HG02884 (cell line): ENCODE measurements around the gene SPART.
A peak's percentile ranks its signal among the peaks of the same experiment; 100 is the strongest.
"Not testable (repeated sequence)": the region's sequence is repeated elsewhere in the genome, so short reads cannot be mapped to it uniquely, and the experiment has no call there.

Experiments used
- ATAC-seq: cut with Tn5 transposase; IDR thresholded peaks from one replicate; pipeline ENCODE4 v1.9.1; 2021; ENCODE audit warnings: mild to moderate bottlenecking, moderate library complexity; ENCODE audit not compliant: unreplicated experiment

Gene SPART

DNA sequence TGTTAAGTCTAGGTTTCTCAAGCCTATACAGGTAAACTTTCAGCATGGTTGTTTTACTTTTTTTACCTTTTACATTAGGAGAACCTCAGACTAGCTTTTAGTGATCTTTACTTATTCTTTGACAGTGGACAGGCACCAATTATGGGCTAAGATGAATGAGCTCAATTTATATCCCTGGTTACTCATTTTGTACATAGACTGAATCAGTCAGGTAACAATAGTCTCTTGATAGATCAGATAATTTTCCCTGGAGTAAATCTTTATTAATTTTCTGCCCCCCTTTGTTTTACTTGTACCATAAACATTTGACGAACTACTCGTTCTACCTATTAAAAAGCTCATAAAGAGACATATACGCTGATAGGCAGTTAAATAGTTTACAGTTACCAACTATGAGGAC is 22.8 kb downstream of the SPART start:
- ATAC-seq: no peak

DNA sequence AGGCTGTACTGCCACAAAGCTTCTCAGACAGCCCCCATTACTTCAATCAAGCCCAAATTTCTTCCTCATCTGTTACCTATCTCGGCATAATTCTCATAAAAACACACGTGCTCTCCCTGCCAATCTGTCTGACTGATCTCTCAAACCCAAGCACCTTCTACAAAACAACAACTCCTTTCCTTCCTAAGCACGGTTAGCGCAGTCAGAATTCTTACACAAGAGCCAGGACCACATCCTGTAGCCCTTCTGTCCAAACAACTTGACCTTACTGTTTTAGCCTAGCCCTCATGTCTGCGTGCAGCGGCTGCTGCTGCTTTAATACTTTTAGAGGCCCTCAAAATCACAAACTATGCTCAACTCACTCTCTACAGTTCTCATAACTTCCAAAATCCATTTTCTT is 26.4 kb downstream of the SPART start:
- ATAC-seq: not testable (repeated sequence)

DNA sequence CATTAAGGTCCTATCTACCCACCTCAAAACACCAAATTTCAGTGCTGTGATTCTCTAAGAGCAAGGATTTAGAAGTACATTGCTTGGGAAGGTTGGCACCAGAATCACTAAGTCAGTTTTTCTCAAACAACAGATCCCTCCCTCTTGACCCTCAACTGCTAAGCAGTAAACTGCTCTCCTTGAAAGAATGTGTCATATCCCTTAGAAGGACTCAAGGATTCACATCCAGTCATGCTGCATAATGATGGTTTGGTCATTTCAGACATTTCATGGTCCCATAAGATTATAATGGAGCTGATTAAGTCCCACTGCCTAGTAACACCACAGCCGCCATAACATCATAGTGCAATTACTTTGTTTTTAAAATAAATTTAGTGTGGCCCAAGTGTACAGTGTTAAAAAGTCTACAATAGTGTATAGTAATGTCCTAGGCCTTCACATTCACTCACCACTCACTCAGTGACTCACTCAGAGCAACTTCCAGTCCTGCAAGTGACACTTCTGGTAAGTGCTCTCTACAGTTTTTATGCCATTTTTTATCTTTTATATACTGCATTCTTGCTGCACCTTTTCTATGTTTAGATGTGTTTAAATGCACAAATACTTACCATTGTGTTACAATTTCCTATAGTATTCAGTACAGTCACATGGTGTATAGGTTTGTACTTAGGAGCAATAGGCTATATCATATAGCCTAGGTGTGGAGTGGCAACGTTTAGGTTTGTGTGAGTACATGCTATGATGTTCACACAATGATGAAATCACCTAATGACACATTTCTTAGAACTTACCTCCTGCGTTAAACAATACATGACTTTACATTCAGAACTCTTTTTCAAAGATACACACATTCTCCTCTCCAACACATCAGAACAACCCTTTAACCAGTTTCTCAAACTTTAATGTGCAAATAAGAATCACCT is 32.9 kb downstream of the SPART start:
- no peak for ATAC-seq

DNA sequence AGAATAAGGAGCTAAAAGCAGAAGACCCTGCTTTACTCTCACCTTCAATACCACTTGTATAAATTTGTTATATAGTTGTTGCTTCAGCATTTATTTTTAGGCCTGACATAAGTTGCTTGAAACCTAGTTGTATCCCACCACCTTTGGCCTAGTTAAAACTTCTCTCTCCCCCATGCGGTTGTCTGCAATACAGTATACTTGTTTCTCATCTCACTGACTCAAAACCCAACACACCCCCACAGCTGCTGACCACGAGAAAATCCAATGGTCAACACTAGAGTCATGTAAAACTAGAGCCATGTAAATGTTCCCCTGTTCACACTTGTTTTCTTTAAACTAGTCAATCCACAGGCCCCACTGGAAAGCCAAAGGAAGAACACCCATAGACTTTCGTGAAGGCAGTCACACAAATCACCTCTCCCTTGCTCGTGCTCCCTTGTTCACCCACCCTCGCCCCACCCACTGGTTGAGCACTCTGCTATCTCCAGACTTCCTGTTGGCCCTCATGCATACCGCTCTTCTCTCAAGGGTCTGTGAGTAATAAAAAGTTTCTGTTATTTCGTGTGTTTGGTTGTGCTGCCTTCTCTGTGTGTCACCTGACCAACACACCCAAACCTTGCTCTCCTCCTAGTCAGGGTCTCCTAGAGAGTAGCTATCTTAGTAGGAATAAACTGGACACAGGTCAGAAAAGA is 35.6 kb downstream of the SPART start:
- ATAC-seq: no peak

DNA sequence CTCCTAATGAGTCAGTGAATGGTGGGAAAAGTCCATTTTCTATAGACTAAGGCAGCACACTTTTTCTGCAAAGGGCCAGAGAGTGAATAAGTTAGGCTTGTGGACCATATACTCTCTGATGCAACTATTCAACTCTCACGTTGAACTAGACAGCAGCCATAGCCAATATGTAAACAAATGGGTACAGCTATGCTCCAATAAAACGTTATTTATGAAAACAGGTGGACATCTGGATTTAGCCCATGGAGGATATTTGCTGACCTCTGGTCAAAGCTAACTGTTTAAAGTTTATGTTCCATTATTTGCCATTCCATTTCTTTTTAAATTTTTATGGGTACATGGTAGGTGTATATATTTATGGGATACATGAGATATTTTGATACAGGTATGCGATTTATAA is 43.9 kb downstream of the SPART start:
- no peak for ATAC-seq

DNA sequence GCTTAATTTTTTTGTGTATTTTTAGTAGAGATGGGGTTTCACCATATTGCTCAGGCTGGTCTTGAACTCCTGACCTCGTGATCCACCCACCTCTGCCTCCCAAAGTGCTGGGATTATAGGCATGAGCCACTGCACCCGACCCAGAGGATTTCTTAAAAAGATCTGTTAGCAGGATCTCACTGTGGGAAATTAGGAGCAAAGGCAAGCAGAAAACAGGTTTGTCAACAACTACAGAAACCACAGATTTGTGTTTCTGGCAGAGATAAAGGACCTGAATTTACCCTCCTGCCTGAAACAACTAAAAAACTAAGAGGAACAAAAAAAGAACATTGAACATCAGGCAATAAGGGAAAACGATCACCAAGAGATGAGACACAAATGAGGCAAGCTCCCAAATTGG is 46.7 kb downstream of the SPART start:
- ATAC-seq: not testable (repeated sequence)

DNA sequence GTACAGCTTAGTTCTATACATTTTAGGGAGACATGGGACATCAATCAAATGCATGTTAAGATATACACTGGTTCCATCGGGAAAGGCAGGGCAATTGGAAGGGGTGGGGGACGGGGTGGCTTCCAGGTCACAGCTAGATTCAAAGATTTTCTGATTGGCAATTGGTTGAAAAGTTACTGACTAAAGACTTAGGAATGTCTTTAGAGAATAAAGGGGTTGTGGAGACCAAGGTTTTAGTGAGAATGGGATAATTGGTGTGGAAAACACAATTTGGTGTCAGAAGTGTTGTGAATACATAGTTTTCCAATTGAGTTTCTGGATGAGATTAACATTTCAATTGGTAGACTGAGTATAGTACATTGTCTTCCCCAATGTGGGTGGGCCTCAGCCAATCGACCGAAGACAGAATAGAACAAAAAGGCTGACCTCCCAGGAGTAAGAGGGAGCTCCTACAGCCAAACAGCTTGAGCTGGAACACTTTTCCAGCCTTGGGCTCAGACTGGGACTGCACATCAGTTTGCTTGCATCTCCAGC is 47.6 kb downstream of the SPART start:
- no peak for ATAC-seq

DNA sequence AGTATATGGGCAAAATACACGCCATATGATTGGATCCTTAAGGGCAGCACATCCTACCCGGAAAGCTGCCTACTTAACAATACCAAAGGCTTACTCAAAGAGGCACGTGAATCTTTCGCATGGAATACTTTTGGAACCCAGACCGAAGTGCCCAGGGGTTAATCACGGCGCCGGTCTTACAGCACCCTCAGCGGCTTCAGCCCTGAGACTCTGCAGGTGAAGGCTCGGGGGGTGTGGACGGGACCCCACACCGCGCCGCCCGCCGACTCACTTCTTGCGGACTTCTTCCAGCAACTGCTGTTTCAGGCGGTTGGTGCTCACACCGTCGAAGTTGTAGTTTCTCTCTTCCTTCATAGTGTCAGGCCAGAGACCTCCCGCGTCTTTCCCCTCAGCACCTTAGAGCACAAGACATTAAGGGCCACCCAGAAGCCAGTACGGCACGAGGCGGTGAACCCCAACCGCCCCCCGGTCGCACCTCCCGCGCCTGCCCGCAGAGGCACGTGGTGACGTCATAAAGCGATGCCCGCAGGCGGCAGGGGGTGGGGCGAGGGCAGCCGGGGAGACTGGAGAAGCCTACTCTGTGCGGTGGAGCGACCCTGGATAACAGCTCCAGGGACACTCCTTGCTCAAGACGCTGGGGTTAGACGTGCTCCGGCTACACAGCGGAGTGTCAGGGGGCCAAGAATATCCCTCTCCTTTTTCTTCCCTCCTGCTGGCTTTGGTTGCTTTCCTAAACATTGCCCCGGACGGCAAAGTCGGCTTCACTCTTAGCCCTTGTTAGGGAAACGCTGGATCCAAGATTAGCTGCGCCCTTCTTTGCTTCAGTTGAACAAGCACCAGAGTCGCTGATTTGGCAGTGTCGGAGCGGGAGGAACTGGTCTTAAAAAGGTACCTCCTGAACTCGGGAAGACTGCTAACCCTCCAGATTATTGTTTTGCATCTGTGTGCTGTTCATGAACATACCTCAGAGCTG is 48.5 kb downstream of the SPART start, which contains the start of gene CCDC169:
TSS of gene CCDC169 (minus strand) at position 449 of the 973 bp plus-strand sequence. CDS start at position 354, 95 bp downstream.
- ATAC-seq: peak; percentile 71

DNA sequence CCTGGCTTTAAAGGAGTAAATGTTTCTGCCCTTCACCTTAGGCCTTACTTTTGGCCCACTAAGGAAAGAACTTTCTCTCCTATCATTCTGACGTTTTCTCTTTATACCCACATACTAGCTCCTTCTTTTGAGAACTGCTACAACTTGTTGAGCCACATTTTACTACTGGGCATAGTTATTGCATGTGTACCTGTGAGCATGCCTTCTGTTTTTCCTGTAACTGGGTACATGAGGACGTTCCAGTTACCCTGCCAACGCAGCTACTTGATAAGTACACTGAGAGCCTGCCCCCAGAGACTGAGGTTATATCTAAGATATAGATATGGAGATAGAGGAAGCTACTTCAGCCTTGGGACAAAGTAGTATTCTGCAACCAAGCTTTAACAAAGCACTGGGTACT is 52.1 kb downstream of the SPART start:
- ATAC-seq: no peak

DNA sequence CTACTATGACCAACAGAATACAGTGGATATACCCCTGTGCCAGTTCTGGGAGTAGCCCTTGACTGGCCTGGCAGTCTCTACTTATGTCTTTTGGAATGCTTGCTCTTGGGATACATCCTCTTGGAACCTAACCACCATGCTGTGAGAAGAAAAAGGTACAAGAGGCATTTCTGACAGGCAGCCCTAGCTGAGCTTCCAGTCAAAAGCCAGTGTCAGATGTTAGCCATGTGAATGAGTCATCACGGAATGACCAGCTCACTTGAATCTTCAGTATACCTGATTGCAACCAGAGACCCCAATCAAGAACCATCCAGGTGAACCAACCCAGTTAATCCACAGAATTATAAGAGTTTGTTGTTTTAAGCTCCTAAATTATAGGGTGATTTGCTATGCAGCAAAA is 52.7 kb downstream of the SPART start:
- no peak for ATAC-seq

DNA sequence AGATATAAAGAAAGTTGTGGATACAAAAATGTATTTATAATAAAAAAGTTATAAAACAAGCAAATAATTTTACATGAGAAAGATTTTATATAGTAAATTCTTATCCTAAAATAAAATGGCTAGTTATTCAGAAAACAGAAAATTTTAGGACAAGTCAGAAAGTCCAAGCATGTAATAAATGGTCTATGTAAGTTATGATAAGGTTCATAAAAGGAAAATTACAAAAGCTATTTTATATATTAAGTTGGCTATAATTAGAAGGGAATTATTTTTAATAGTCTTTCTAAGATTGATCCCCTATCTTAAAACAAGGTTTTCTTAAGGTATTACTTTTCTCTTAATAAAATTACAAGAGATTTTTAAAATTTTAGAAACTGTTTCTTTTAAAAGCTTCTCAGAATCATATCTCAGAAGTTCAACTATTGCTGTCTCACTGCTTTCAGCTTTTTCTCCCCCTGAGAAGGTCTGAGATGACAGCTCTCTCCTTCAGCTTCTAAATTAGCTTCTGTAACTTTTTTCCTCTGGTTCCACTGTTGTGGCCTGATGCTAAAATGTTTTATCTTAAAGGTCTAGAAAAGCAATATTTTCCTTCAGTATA is 57.3 kb downstream of the SPART start:
- no peak for ATAC-seq

DNA sequence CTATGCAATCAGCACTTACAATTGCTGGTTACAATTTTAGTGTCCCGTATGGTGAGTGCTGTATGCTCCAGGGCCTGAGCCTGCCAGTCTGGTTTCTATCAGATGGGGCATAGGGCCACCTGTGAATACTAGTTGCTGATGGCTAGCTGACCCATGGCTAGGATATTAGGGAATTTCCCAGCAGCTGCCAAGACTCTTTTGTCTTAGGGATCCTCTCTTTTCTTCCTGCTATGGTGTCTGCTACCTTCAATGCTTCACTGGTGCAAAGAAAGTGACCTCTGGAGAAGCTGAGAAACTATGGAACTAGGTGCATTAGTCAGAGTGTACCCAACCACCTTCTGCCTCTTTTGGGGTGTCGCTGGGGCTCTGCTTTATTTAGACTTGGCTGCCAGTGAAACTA is 60.2 kb downstream of the SPART start:
- ATAC-seq: no peak

DNA sequence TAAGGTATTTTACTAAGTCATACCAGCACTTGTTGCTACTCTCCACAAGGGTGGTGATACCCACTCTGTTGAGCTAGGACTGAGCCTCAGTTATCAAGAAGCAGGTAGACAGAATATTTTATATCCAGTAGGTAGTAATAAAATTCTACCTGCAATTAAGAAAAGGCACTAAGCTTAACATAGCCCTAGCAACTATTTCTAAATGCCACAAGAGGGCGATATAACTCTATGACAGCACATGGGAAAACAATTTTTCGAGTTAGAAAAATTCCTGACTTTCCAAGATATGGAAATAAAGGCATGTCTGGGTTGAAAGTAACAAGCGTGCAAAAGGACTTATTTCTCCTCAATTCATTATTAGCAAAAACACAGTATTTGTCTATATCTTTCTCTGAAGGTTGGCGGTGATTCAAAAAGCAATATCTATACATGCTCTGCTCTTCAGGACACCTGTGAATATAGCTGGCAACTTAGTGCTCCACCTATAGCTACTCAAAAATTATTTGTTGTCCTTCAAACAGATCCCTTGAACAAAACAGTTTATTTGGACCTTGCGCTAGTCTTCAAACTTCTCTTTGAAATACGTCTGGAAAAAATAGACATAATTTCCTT is 63.3 kb downstream of the SPART start:
- no peak for ATAC-seq

DNA sequence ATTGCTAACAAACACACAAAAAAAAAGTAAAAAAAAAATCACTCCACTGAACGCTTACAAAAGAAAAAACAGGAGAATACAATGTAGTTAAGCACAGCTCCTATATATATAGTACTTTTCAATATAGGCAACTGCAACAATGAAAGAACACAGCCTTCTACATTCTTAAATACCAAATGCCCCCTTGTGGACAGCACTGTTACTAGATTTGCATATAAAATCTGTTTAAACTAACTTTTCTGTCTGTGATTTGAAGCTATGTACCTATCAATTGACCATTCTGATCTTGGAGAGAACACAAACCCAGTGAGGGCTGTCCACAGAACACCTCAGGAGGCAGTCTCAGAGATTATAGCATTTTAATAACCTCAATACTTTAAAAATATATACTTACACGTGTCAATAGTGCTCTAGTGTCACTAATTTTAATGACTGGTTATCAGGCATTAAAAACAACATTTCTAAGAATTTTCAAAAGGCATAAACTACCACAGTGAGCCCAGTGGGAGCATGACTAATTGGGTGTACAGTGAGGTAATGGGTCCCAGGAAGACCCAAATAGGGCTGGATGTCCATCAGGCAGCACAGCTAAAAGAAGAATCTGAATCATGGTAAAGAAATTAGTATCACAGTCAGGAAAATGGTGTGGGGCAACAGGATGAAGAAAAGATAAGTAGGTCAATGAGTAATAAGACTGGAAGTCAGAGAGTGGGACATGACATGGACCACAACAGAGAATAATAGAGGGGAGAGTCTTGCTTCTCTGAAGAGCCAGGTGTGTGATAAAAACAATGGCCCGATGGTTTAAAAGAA is 70.8 kb downstream of the SPART start:
- ATAC-seq: no peak

DNA sequence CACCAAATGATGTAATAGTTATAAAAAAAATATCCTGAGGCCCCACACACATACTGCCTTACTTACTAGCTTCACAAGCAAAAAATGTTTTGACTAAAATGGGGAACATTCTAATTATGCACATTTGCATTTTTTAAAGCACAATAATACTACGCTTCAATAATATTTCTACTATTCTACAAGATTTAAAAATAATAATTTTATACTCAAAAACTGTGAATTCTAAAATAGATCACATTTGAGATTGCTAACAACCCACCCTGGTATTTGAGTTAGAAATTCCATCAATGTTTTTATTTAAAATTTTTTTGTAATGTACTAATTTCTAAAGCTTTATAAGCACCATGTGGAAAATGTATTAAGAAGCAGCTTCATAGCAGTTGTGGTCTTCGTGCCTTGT is 72.8 kb downstream of the SPART start:
- no peak for ATAC-seq

DNA sequence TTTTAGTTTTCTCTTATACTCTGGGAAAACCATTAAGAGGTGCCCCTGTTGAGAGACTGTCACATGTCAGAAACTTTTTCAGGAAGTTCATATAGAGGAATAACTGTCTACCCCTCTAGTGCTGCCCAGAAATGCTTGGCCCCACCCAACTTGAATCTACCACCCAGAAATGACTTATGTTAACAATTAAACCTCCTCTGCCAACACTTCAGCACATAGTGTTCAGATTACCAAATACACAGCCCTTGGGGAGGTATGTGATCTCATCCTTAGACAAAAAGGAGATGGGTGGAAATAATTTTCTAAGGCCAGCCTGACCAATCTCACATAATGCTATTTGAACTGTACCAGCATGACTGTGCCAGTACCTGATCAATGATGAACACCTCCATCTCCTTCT is 84.2 kb downstream of the SPART start:
- no peak for ATAC-seq

DNA sequence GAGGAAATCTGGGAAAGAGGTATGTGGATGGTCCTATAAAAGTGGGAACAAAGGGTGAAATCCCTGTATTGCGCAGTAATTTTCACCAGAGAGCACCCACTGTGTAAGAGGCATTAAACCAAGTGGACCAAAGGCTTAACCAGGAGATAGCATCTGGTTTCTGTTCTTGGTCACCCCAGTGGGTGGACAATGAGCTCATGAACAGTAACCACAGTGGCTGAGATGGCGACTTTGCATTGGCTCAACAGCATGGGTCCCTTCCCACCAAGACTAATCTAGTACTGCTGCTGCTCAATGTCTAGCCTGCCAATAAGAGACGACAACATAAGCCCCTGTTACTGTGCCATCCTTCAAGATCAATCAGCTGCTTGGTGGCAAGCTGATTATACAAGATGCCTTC is 85.2 kb downstream of the SPART start:
- no peak for ATAC-seq

DNA sequence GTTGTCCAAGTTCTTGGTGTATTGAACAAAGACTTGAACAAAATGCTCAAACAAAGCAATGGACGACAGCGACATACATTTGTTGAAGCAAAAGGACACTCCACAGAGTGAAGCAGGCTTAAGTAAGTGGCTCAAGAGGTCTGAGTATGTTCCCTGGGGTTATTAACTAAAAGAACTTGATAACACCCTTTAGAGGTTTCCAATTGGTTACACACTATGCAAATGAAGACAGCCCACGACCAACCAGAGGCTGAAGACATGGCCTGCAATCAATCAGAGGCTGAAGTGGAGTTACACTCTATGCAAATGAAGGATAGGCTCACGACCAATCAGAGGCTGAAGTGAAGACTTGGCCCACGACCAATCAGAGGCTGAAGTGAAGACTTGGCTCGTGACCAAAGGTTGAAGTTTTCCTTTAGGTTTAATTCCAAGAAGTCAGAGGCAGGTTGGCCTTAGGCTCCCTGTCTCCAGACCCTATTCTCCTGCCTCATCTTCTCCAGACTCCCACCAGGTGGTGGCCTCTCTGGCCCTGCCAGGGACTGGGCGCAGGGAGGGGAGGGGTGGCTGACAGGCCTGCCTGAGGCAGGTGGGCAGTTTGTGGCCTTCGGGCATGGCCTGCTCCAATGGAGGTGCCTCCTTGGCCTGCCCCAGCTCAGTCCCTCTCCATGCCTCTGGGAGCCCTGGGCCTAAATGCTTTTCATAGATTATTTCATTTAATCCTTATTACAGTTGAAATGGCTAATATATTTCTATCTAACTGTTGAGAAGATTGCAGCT is 86.6 kb downstream of the SPART start:
- no peak for ATAC-seq
